ENCODE results near the gene DISP2. TPM values are rescaled to one million over a fixed set of nuclear protein-coding genes. Genes with fewer than 3 reads are reported as not detected.

Gene DISP2
- total RNA-seq, 1 experiment from 2014 or later, result 10.0 TPM

DNA sequence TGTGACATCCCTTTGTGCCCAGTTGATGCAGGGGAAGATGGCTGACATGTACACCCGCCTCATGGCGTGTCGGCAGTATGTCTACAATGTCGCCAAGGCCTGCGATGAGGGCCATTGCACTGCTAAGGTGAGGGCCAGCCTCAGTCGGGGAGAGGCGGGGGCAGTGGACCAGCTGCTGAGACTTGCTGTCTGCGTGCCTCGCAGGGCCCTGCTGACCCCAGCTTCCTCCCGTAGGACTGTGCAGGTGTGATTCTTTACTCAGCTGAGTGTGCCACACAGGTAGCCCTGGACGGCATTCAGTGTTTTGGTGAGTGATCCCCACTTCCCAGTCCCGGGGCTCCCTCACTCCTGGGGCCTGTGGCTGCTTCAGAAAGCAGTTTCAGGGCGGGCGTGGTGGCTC lies 58.0 kb downstream of the DISP2 start:
- Histone ChIP-seq H3K4me1 (ENCODE audit: control insufficient read depth, insufficient read depth, low read length) (peaks cover 11% of the 10 kb centered on the region), H3K36me3 (ENCODE audit: control insufficient read depth, insufficient read depth, low read length) (peaks cover 9% of the 10 kb centered on the region), H3K9me3 (ENCODE audit: control insufficient read depth, insufficient read depth, low read depth, low read length) (no peaks in the 10 kb centered on the region), H3K27ac (ENCODE audit: low read length) (no peak overlapping the region), H3K4me3 (ENCODE audit: low read depth in 2 of 2, low read length in 2 of 2) (no peak overlapping the region), H3K27me3 (ENCODE audit: control insufficient read depth, insufficient read depth, low read length) (no peaks in the 10 kb centered on the region)
- ChIA-PET CTCF (no interaction called here), POLR2A (no interaction called here)
- TF ChIP-seq, protein P1, sequence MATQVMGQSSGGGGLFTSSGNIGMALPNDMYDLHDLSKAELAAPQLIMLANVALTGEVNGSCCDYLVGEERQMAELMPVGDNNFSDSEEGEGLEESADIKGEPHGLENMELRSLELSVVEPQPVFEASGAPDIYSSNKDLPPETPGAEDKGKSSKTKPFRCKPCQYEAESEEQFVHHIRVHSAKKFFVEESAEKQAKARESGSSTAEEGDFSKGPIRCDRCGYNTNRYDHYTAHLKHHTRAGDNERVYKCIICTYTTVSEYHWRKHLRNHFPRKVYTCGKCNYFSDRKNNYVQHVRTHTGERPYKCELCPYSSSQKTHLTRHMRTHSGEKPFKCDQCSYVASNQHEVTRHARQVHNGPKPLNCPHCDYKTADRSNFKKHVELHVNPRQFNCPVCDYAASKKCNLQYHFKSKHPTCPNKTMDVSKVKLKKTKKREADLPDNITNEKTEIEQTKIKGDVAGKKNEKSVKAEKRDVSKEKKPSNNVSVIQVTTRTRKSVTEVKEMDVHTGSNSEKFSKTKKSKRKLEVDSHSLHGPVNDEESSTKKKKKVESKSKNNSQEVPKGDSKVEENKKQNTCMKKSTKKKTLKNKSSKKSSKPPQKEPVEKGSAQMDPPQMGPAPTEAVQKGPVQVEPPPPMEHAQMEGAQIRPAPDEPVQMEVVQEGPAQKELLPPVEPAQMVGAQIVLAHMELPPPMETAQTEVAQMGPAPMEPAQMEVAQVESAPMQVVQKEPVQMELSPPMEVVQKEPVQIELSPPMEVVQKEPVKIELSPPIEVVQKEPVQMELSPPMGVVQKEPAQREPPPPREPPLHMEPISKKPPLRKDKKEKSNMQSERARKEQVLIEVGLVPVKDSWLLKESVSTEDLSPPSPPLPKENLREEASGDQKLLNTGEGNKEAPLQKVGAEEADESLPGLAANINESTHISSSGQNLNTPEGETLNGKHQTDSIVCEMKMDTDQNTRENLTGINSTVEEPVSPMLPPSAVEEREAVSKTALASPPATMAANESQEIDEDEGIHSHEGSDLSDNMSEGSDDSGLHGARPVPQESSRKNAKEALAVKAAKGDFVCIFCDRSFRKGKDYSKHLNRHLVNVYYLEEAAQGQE (IDR thresholded peaks at IDR 0.05; ENCODE audit: insufficient read depth in 1 of 2, low read depth in 2 of 2, low read length in 1 of 2), result no peak
- no peak for TF ChIP-seq POLR2AphosphoS5 (IDR thresholded peaks at IDR 0.05; ENCODE audit: low read depth, low read length)
- TF ChIP-seq SIN3A (IDR thresholded peaks at IDR 0.05; ENCODE audit: borderline replicate concordance, insufficient read depth, low read depth, low read length), result no peak
- no peak for TF ChIP-seq TCF7L2 (IDR thresholded peaks at IDR 0.05; ENCODE audit: low read depth, low read length)
- TF ChIP-seq CTCF (IDR thresholded peaks at IDR 0.05), result no peak
- ATAC-seq (no peak), DNase-seq (ENCODE audit: low read depth, low spot score) (no peak)
- BruUV-seq (replicated peaks), result no TSS peak
- in situ Hi-C loops (cut with HindIII; ENCODE audit: low pct_unique_long_range_greater_than_20kb, low sequenced_read_pairs), result no loop called here
- intact Hi-C loops (cut with micrococcal nuclease; ENCODE audit: unreplicated experiment), result no loop called here

DNA sequence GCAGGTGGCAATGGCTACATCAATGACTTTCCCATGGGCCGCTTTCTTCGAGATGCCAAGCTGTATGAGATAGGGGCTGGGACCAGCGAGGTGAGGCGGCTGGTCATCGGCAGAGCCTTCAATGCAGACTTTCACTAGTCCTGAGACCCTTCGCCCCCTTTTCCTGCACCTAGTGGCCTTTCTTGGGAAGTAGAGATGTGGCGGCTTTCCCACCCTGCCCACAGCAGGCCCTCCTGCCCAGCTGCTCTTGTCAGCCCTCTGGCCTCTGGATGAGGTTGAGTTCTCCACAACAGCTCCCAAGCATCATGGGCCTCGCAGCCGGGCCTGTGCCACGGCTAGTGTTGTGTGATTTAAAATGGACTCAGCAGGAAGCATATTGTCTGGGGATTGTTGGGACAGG lies 60.1 kb downstream of the DISP2 start:
- H3K9me3 ChIP-seq (ENCODE audit: control insufficient read depth, insufficient read depth, low read depth, low read length), result no peaks in the 10 kb centered on the region
- ATAC-seq (no peak), DNase-seq (ENCODE audit: low read depth, low spot score) (no peak)
- H3K36me3 ChIP-seq (ENCODE audit: control insufficient read depth, insufficient read depth, low read length), result no peaks in the 10 kb centered on the region; the same call in 1 of the 2 replicates
- H3K27me3 ChIP-seq (ENCODE audit: control insufficient read depth, insufficient read depth, low read length), result no peaks in the 10 kb centered on the region
- in situ Hi-C loops (cut with HindIII; ENCODE audit: low pct_unique_long_range_greater_than_20kb, low sequenced_read_pairs), result no loop called here
- intact Hi-C loops (cut with micrococcal nuclease; ENCODE audit: unreplicated experiment), result no loop called here
- no peak overlapping the region for H3K4me3 ChIP-seq (ENCODE audit: low read depth in 2 of 2, low read length in 2 of 2)
- ChIA-PET POLR2A (no interaction called here), CTCF (no interaction called here)
- H3K4me1 ChIP-seq (ENCODE audit: control insufficient read depth, insufficient read depth, low read length), result peaks cover 19% of the 10 kb centered on the region
- H3K27ac ChIP-seq (ENCODE audit: low read length), result no peak overlapping the region
- BruUV-seq (replicated peaks), result no TSS peak
- TF ChIP-seq TCF7L2 (IDR thresholded peaks at IDR 0.05; ENCODE audit: low read depth, low read length), result no peak
- TF ChIP-seq, protein P1 (IDR thresholded peaks at IDR 0.05; ENCODE audit: insufficient read depth in 1 of 2, low read depth in 2 of 2, low read length in 1 of 2), result no peak
- no peak for TF ChIP-seq CTCF (IDR thresholded peaks at IDR 0.05)
- no peak for TF ChIP-seq SIN3A (IDR thresholded peaks at IDR 0.05; ENCODE audit: borderline replicate concordance, insufficient read depth, low read depth, low read length)

Measured in Panc1 (cell line).